ENCODE data around the gene SSX2B. TPM values are rescaled to one million over a fixed set of nuclear protein-coding genes. Genes with fewer than 3 reads are reported as not detected.
"Not testable (repeated sequence)": the region's sequence is repeated elsewhere in the genome, so short reads cannot be mapped to it uniquely, and the experiment has no call there.

SSX2B gene
- not detected for total RNA-seq

GRCh38 chrX:52750952-52751351, at the start of gene SSX2B:
TSS of gene SSX2B (plus strand) at chrX:52751252. CDS start at chrX:52752681, 1,429 bp downstream.
- H3K4me3 Mint-ChIP-seq; H3K27me3 Mint-ChIP-seq; intact Hi-C loops (cut with DNase I, micrococcal nuclease); H3K4me1 Mint-ChIP-seq; ATAC-seq; DNase-seq; H3K9me3 Mint-ChIP-seq (ENCODE audit: low read depth); POLR2A ChIA-PET; CTCF ChIA-PET; H3K36me3 Mint-ChIP-seq (ENCODE audit: low read depth); H3K27ac Mint-ChIP-seq: not testable (repeated sequence)

GRCh38 chrX:52707078-52707477, 44.0 kb upstream of the SSX2B start, which contains the start of gene SSX2:
TSS of gene SSX2 (minus strand) at chrX:52707178. CDS start at chrX:52705749, 1,429 bp downstream.
- H3K36me3 Mint-ChIP-seq (ENCODE audit: low read depth); POLR2A ChIA-PET; H3K4me3 Mint-ChIP-seq; H3K4me1 Mint-ChIP-seq; H3K9me3 Mint-ChIP-seq (ENCODE audit: low read depth); DNase-seq; intact Hi-C loops (cut with DNase I, micrococcal nuclease); H3K27ac Mint-ChIP-seq; H3K27me3 Mint-ChIP-seq; ATAC-seq; CTCF ChIA-PET: not testable (repeated sequence)

GRCh38 chrX:52765983-52766382, 14.9 kb downstream of the SSX2B start:
- H3K36me3 Mint-ChIP-seq (ENCODE audit: low read depth); H3K9me3 Mint-ChIP-seq (ENCODE audit: low read depth); intact Hi-C loops (cut with DNase I, micrococcal nuclease); H3K27me3 Mint-ChIP-seq; H3K27ac Mint-ChIP-seq; H3K4me1 Mint-ChIP-seq; POLR2A ChIA-PET; ATAC-seq; DNase-seq; CTCF ChIA-PET; H3K4me3 Mint-ChIP-seq: not testable (repeated sequence)

GRCh38 chrX:52773504-52773903, 22.5 kb downstream of the SSX2B start:
- H3K9me3 Mint-ChIP-seq (ENCODE audit: low read depth); DNase-seq; H3K4me3 Mint-ChIP-seq; H3K36me3 Mint-ChIP-seq (ENCODE audit: low read depth); POLR2A ChIA-PET; H3K4me1 Mint-ChIP-seq; CTCF ChIA-PET; H3K27ac Mint-ChIP-seq; intact Hi-C loops (cut with DNase I, micrococcal nuclease); H3K27me3 Mint-ChIP-seq; ATAC-seq: not testable (repeated sequence)

- H3K36me3 Mint-ChIP-seq (ENCODE audit: low read depth); H3K4me1 Mint-ChIP-seq; H3K4me3 Mint-ChIP-seq; POLR2A ChIA-PET; H3K27me3 Mint-ChIP-seq; H3K27ac Mint-ChIP-seq; DNase-seq; intact Hi-C loops (cut with DNase I, micrococcal nuclease); ATAC-seq; CTCF ChIA-PET; H3K9me3 Mint-ChIP-seq (ENCODE audit: low read depth): not testable (repeated sequence)
Observed at GRCh38 chrX:52797327-52797726, 46.3 kb downstream of the SSX2B start, which contains the start of gene SPANXN5. TSS of gene SPANXN5 (minus strand) at chrX:52797427. CDS start at chrX:52797348, 79 bp downstream.

GRCh38 chrX:52804876-52805275, 53.8 kb downstream of the SSX2B start:
- POLR2A ChIA-PET; H3K27ac Mint-ChIP-seq; H3K27me3 Mint-ChIP-seq; intact Hi-C loops (cut with DNase I, micrococcal nuclease); H3K36me3 Mint-ChIP-seq (ENCODE audit: low read depth); H3K4me3 Mint-ChIP-seq; H3K4me1 Mint-ChIP-seq; CTCF ChIA-PET; H3K9me3 Mint-ChIP-seq (ENCODE audit: low read depth); DNase-seq; ATAC-seq: not testable (repeated sequence)

Other genes starting within 250 kb of the SSX2B start
- gene XAGE1B, start 234.2 kb upstream of the SSX2B start, total RNA-seq: not detected
- not detected for gene SSX7, start 96.4 kb upstream of the SSX2B start, total RNA-seq
- gene SSX2, start 44.1 kb upstream of the SSX2B start, total RNA-seq: not detected
- gene SPANXN5, start 46.2 kb downstream of the SSX2B start, total RNA-seq: not detected
- not detected for gene XAGE5, start 60.0 kb downstream of the SSX2B start, total RNA-seq
- not detected for gene XAGE3, start 116.8 kb downstream of the SSX2B start, total RNA-seq
- 10 to 100 TPM; 13.1 to 19.8 TPM for gene FAM156B, start 146.1 kb downstream of the SSX2B start, total RNA-seq
- 10 to 100 TPM; 18.3 to 25.8 TPM for gene FAM156A, start 207.3 kb downstream of the SSX2B start, total RNA-seq